GM10248 (cell line): ENCODE results near the gene VMP1.
"Not testable (repeated sequence)": the region's sequence is repeated elsewhere in the genome, so short reads cannot be mapped to it uniquely, and the experiment has no call there.

Source experiments
- CTCF ChIA-PET: fragments of 300-600 bp; sonication (Branson Sonifier 250); formaldehyde crosslinking; extraction: SDS; loops from one replicate; lab custom pipeline; 2021; ENCODE audit warnings: antibody characterized with exemption; lab: Yijun Ruan, JAX
- POLR2A ChIA-PET: fragments of 350-650 bp; sonication (Branson Sonifier 250); formaldehyde crosslinking; extraction: SDS; loops from one replicate; lab custom pipeline; 2020; ENCODE audit warnings: antibody characterized with exemption; lab: Yijun Ruan, JAX
- DNase-seq: peaks from one replicate; pipeline ENCODE4 v3.0.0; 2012; ENCODE audit errors: extremely low spot score
- CTCF ChIP-seq: IDR thresholded peaks from 2 replicates; pipeline ENCODE4 v1.5.1; 2012; ENCODE audit warnings: mild to moderate bottlenecking, low read depth; ENCODE audit errors: extremely low read depth, missing control alignments, control extremely low read depth

VMP1 gene

GRCh38 chr17:59752446-59752845 is 45.0 kb downstream of the VMP1 start:
- no peak for DNase-seq
- TF ChIP-seq CTCF: no peak
- POLR2A ChIA-PET: interaction anchor here (0.6 to 1.5 kb wide), 4 partner anchors 75 to 91 kb away, joined by 3 to 9 read pairs (median 4); no protein-coding TSS in a partner anchor

GRCh38 chr17:59752922-59753321 is 45.5 kb downstream of the VMP1 start:
- DNase-seq: no peak
- no peak for TF ChIP-seq CTCF
- ChIA-PET CTCF (interaction anchor here (0.9 to 6.5 kb wide), 23 partner anchors 9 to 284 kb away, joined by 3 to 93 read pairs (median 6); partner anchors contain the start of genes PTRH2, RPS6KB1, TUBD1 and VMP1), POLR2A (interaction anchor here (1.3 to 1.5 kb wide), 4 partner anchors 75 to 96 kb away, joined by 3 to 9 read pairs (median 4); no protein-coding TSS in a partner anchor)

More at GRCh38 chr17:59752446-59752845, 45.0 kb downstream of the VMP1 start:
- CTCF ChIA-PET: interaction anchor here (0.9 to 6.5 kb wide), 18 partner anchors 10 to 284 kb away, joined by 3 to 93 read pairs (median 8); partner anchors contain the start of genes PTRH2, RPS6KB1, TUBD1 and VMP1

- TF ChIP-seq CTCF: peak; percentile 55
- peak; percentile 72 for DNase-seq
- ChIA-PET CTCF (interaction anchor here (0.7 to 6.5 kb wide), 29 partner anchors 9 to 283 kb away, joined by 3 to 93 read pairs (median 6); partner anchors contain the start of genes PTRH2, RPS6KB1, TUBD1 and VMP1), POLR2A (interaction anchor here (1.1 to 1.3 kb wide), 3 partner anchors 52 to 95 kb away, joined by 3 to 5 read pairs (median 3); no protein-coding TSS in a partner anchor)
Measured at GRCh38 chr17:59753522-59754467, 46.3 kb downstream of the VMP1 start.

- CTCF ChIA-PET: interaction anchor here (0.6 to 6.5 kb wide), 20 partner anchors 8 to 283 kb away, joined by 3 to 93 read pairs (median 6); partner anchors contain the start of genes PTRH2 and VMP1
Measured at GRCh38 chr17:59754552-59754951, 47.1 kb downstream of the VMP1 start.

GRCh38 chr17:59755069-59755468 is 47.6 kb downstream of the VMP1 start:
- DNase-seq, POLR2A ChIA-PET: not testable (repeated sequence)
- CTCF ChIA-PET: interaction anchor here (0.6 to 6.5 kb wide), 8 partner anchors 7 to 282 kb away, joined by 4 to 93 read pairs (median 31); no protein-coding TSS in a partner anchor

More at GRCh38 chr17:59754552-59754951, 47.1 kb downstream of the VMP1 start:
- no peak for DNase-seq
- POLR2A ChIA-PET: interaction anchor here (1.1 kb wide), 2 partner anchors 53 to 86 kb away, joined by 3 to 5 read pairs; no protein-coding TSS in a partner anchor
- no peak for TF ChIP-seq CTCF

- no peak for DNase-seq
- ChIA-PET CTCF (interaction anchor here (6.4 to 6.5 kb wide), 2 partner anchors 6 to 84 kb away, joined by 51 to 93 read pairs; no protein-coding TSS in a partner anchor), POLR2A (no interaction called here)
- no peak for TF ChIP-seq CTCF
Measured at GRCh38 chr17:59756236-59756818, 48.9 kb downstream of the VMP1 start.
